ENCODE data around the gene APLN.
A peak's percentile ranks its signal among the peaks of the same experiment; 100 is the strongest.

Gene APLN

DNA sequence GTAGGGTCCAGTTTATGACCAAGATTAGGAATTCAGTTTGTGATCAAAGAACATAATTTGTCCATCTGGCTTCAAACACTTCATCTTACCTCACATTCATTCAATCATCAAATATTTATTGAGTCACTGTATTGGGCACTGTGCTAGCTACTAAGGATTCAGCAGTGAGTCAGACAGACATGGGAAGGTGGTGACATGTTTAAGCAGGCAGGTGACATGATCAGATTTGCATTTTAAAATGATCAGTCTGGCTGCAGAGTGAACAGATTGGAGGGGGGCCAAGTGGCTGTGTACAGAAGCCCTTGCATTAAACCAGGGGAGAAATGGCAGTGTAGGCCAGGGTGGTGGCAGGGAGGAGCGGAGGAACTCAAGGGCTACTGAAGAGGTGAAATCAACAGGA lies 25.1 kb upstream of the APLN start:
- Mint-ChIP-seq H3K27me3 (ENCODE audit: low read depth) (peaks cover 5% of the 10 kb centered on the region), H3K4me1 (no peaks in the 10 kb centered on the region), H3K4me3 (no peak overlapping the region), H3K9me3 (peaks cover 3% of the 10 kb centered on the region), H3K36me3 (ENCODE audit: low read depth) (no peaks in the 10 kb centered on the region), H3K27ac (no peak overlapping the region)
- no peak for TF ChIP-seq CTCF (IDR thresholded peaks at IDR 0.05; ENCODE audit: unreplicated experiment in 3 of 3)

DNA sequence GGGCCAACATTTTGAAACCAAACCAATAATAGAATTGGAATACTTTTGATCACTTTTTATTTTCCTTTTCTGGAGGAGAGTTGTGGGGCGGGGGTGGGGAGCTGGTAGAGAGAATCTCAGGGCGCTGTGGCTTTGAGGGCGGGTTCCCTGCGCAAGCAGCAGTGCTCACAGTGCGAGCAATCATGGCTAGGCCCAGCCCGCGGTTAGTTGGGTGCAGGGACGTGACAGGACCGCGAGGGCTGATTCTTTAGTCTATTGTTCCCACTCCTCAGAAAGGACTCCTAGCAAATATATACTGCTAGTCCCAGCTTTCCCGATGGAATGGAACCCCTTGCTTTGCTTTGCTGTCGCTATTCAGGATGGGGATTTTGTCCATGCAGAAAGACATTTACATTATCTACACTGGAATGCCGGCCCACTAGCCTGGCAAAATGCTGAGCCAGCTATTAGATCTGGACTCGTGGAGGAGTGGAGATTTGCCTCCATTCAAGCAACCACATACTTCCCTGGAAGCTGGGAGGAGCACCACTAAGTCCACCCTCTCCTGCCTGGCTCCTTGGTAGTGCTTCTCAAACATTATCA lies 23.9 kb upstream of the APLN start:
- no peak for TF ChIP-seq CTCF (IDR thresholded peaks at IDR 0.05; ENCODE audit: unreplicated experiment in 3 of 3)
- Mint-ChIP-seq H3K27ac (peak overlapping the region in 1 of 3 experiments; percentile 71), H3K4me3 (no peak overlapping the region), H3K9me3 (peaks cover 11% of the 10 kb centered on the region), H3K27me3 (ENCODE audit: low read depth) (peaks cover 5% of the 10 kb centered on the region), H3K36me3 (ENCODE audit: low read depth) (no peaks in the 10 kb centered on the region), H3K4me1 (no peaks in the 10 kb centered on the region)

- H3K27me3 Mint-ChIP-seq (ENCODE audit: low read depth), result peaks cover 15% of the 10 kb centered on the region
- no peaks in the 10 kb centered on the region for H3K36me3 Mint-ChIP-seq (ENCODE audit: low read depth)
- no peak overlapping the region for H3K27ac Mint-ChIP-seq
- TF ChIP-seq CTCF (IDR thresholded peaks at IDR 0.05; ENCODE audit: unreplicated experiment in 3 of 3), result no peak
- peaks cover 26% of the 10 kb centered on the region for H3K9me3 Mint-ChIP-seq
- H3K4me3 Mint-ChIP-seq, result no peak overlapping the region
- peaks cover 15% of the 10 kb centered on the region for H3K4me1 Mint-ChIP-seq
Observed at GRCh38 chrX:129667412-129667811, 12.7 kb upstream of the APLN start.

DNA sequence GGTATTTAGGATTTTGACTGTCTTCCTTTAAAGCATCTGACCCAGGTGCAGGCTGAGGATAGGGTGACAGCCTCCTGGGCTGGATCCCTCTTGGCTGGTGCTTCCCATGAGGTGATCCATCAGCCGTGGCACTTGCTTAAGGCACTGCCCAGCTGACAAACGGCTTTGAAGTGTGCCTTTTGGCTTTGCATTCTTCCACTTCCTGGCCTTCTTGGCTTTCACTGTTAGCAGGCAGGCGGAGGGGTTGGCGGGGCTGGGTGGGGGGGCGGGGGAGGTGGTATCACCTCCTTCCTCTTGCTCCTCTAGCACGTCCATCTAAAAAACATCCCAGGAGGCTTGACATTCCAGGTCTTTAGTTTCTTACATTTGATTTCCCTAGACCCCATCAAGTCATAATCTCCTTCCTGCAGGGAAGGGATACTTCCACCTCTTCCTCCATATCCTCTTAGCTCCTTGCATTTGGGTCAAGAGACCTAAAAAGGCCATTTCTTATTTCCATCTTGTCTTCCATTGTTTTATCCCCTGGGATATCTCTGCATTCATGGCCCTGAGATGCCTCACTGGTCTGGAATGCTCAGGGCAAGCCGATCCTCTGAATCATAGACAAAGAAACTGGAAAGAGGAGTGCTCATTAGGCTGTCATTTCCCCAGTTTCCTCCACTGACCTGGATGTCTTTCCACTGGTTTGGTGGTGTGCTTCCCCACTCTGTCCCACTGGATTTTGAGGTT lies 11.3 kb upstream of the APLN start:
- H3K27ac Mint-ChIP-seq, result peak overlapping the region in 1 of 3 experiments; percentile 43
- H3K4me3 Mint-ChIP-seq, result no peak overlapping the region
- H3K27me3 Mint-ChIP-seq (ENCODE audit: low read depth), result peaks cover 22% of the 10 kb centered on the region
- no peak for TF ChIP-seq CTCF (IDR thresholded peaks at IDR 0.05; ENCODE audit: unreplicated experiment in 3 of 3)
- no peaks in the 10 kb centered on the region for H3K36me3 Mint-ChIP-seq (ENCODE audit: low read depth)
- peaks cover 15% of the 10 kb centered on the region for H3K4me1 Mint-ChIP-seq
- H3K9me3 Mint-ChIP-seq, result peaks cover 23% of the 10 kb centered on the region

DNA sequence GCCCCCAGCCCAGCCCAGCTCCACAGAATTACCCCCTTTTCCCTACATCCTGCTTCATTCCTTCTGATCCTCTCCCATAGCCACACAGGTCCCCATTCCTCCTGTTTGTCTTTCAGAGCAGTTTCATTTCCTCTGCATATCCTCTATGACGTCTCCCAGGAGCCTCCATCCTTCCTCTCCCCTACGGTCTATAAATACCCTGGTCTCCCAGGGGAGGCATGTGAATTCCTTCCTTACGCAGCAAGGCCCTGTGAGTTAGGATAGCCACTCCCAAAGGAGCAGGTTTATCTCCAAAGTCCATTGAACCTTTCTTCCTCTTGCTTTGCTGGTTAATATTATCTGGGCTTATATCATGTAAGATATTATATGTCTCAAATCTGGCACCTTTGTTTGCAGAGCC lies 8.4 kb upstream of the APLN start:
- Mint-ChIP-seq H3K36me3 (ENCODE audit: low read depth) (no peaks in the 10 kb centered on the region), H3K27me3 (ENCODE audit: low read depth) (peaks cover 29% of the 10 kb centered on the region), H3K4me3 (no peak overlapping the region), H3K4me1 (peaks cover 15% of the 10 kb centered on the region), H3K27ac (no peak overlapping the region), H3K9me3 (peaks cover 9% of the 10 kb centered on the region)
- no peak for TF ChIP-seq CTCF (IDR thresholded peaks at IDR 0.05; ENCODE audit: unreplicated experiment in 3 of 3)

DNA sequence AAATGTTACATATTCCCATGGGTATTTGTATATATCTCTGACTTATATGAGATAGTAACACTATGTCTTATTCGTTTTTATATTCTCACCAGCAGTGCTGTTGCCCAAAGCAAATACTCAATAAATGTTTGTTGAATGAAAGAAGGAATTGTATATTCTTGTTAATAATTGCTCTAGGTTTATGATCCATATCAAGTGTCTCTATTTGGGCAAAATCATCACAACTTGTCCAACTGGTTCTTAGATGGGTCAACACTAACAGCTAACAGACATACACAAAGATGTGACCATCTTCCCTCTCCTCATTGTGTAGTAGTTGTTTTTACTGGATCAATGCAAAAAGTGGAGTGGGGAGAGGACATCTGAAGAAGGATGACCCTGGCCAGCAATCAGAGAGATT lies 6.6 kb upstream of the APLN start:
- H3K27ac Mint-ChIP-seq, result no peak overlapping the region

More for the DNA sequence above, 6.6 kb upstream of the APLN start:
- Mint-ChIP-seq H3K9me3 (peaks cover 6% of the 10 kb centered on the region), H3K27me3 (ENCODE audit: low read depth) (peaks cover 29% of the 10 kb centered on the region), H3K4me3 (no peak overlapping the region), H3K4me1 (peaks cover 14% of the 10 kb centered on the region), H3K36me3 (ENCODE audit: low read depth) (no peaks in the 10 kb centered on the region)
- no peak for TF ChIP-seq CTCF (IDR thresholded peaks at IDR 0.05; ENCODE audit: unreplicated experiment in 3 of 3)

All from nephron (organoid).